HepG2 (cell line): ENCODE results near the gene DRAM1.

ENCODE experiments used
- ARID2 ChIP-seq: sonication (generic); formaldehyde crosslinking; IDR thresholded peaks from 2 replicates; pipeline ENCODE4 v1.8.1; 2022; ENCODE audit warnings: mild to moderate bottlenecking, missing genetic modification reagents, borderline replicate concordance
- EP300 ChIP-seq, 3 experiments: sonication (generic) in 1 of 3; formaldehyde crosslinking in 1 of 3; IDR thresholded peaks; 2 replicates each; pipeline versions ENCODE4 v1.5.1 to v1.6.1; 2011 to 2020; ENCODE audit warnings: low read depth in 2 of 3, low read length in 2 of 3, borderline replicate concordance in 1 of 3, improper control_type of control experiment in 1 of 3, mild to moderate bottlenecking in 1 of 3, missing genetic modification reagents in 1 of 3, moderate library complexity in 1 of 3
- GABPB1 ChIP-seq: IDR thresholded peaks from 2 replicates; pipeline ENCODE4 v1.6.1; 2016; ENCODE audit warnings: mild to moderate bottlenecking, missing genetic modification reagents, moderate library complexity, missing compliant biosample characterization
- JUND ChIP-seq: sonication (generic); formaldehyde crosslinking; IDR thresholded peaks from 2 replicates; pipeline ENCODE4 v1.8.0; 2022; ENCODE audit warnings: mild to moderate bottlenecking, missing genetic modification reagents
- MED13 ChIP-seq: sonication (generic); formaldehyde crosslinking; IDR thresholded peaks from 2 replicates; pipeline ENCODE4 v1.5.0; 2020; ENCODE audit warnings: missing genetic modification reagents
- RAD51 ChIP-seq: fragments of 450-650 bp; IDR thresholded peaks from 2 replicates; pipeline ENCODE4 v1.6.1; 2016; ENCODE audit warnings: borderline replicate concordance
- SOX6 ChIP-seq, 2 experiments: fragments of 450-650 bp in 1 of 2; sonication (generic) in 1 of 2; formaldehyde crosslinking in 1 of 2; IDR thresholded peaks; 2 replicates each; pipeline versions ENCODE4 v1.4.0 to v1.6.1; 2017 to 2020; ENCODE audit warnings: antibody characterized with exemption in 1 of 2, mild to moderate bottlenecking in 1 of 2, missing genetic modification reagents in 1 of 2
- TF ChIP-seq, protein P1 (sequence below): IDR thresholded peaks from 2 replicates; pipeline ENCODE4 v1.6.1; 2012; ENCODE audit warnings: inconsistent platforms
- TF ChIP-seq, protein P2 (sequence below): sonication (generic); formaldehyde crosslinking; IDR thresholded peaks from 2 replicates; pipeline ENCODE4 v1.5.0; 2020; ENCODE audit warnings: mild to moderate bottlenecking, missing genetic modification reagents, moderate library complexity
- TF ChIP-seq, protein P3 (sequence below): sonication (generic); formaldehyde crosslinking; IDR thresholded peaks from 2 replicates; pipeline ENCODE4 v1.4.0; 2020; ENCODE audit warnings: low read depth, mild to moderate bottlenecking, missing genetic modification reagents

DNA sequence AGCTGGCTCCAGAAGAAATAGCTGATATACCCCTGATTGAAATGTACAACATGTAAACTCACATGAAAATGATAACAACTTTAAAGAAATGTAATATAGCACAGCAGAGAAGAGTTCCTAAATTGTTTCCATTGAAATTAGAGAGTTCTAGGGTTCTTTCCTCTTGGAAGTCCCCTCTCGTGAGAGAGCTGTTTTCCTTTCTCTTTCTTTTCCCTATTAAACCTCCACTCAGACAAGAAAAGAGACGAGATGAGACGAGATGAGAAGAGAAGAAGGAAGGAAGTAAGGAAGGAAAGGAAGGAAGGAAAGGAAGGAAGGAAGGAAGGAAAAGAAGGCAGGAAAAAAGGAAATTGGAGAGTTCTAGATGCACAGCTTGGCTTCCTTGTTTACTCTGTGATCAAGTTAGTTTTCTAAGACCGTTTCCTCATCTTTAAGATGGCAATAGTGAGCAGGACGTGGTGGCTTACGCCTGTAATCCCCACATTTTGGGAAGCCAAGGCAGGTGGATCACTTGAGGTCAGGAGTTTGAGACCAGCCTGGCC, 11.9 kb downstream of the DRAM1 start:
- no peak for TF ChIP-seq EP300 (IDR thresholded peaks at IDR 0.05; ENCODE audit: low read depth in 2 of 2, low read length in 2 of 2)
- TF ChIP-seq EP300 (CRISPR knock-in tag; IDR thresholded peaks at IDR 0.05; ENCODE audit: borderline replicate concordance) = no peak
- TF ChIP-seq, protein P1, sequence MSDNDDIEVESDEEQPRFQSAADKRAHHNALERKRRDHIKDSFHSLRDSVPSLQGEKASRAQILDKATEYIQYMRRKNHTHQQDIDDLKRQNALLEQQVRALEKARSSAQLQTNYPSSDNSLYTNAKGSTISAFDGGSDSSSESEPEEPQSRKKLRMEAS = no peak
- TF ChIP-seq MED13 (CRISPR knock-in tag) = no peak
- no peak for TF ChIP-seq JUND (CRISPR knock-in tag)
- TF ChIP-seq, protein P2, sequence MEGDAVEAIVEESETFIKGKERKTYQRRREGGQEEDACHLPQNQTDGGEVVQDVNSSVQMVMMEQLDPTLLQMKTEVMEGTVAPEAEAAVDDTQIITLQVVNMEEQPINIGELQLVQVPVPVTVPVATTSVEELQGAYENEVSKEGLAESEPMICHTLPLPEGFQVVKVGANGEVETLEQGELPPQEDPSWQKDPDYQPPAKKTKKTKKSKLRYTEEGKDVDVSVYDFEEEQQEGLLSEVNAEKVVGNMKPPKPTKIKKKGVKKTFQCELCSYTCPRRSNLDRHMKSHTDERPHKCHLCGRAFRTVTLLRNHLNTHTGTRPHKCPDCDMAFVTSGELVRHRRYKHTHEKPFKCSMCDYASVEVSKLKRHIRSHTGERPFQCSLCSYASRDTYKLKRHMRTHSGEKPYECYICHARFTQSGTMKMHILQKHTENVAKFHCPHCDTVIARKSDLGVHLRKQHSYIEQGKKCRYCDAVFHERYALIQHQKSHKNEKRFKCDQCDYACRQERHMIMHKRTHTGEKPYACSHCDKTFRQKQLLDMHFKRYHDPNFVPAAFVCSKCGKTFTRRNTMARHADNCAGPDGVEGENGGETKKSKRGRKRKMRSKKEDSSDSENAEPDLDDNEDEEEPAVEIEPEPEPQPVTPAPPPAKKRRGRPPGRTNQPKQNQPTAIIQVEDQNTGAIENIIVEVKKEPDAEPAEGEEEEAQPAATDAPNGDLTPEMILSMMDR = no peak
- TF ChIP-seq RAD51 = no peak
- no peak for TF ChIP-seq ARID2 (CRISPR knock-in tag)
- no peak for TF ChIP-seq SOX6 (IDR thresholded peaks at IDR 0.05)
- TF ChIP-seq SOX6 (CRISPR knock-in tag; IDR thresholded peaks at IDR 0.05) = no peak
- TF ChIP-seq, protein P3, sequence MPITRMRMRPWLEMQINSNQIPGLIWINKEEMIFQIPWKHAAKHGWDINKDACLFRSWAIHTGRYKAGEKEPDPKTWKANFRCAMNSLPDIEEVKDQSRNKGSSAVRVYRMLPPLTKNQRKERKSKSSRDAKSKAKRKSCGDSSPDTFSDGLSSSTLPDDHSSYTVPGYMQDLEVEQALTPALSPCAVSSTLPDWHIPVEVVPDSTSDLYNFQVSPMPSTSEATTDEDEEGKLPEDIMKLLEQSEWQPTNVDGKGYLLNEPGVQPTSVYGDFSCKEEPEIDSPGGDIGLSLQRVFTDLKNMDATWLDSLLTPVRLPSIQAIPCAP (CRISPR knock-in tag) = no peak
- TF ChIP-seq GABPB1 (CRISPR knock-in tag) = no peak
